ENCODE measurements around the gene C3orf80. TPM values are rescaled to one million over a fixed set of nuclear protein-coding genes. Genes with fewer than 3 reads are reported as not detected.

C3orf80 gene
- total RNA-seq (ENCODE audit: low replicate concordance) = 0.59 and 0.75 TPM in 2 replicates

DNA sequence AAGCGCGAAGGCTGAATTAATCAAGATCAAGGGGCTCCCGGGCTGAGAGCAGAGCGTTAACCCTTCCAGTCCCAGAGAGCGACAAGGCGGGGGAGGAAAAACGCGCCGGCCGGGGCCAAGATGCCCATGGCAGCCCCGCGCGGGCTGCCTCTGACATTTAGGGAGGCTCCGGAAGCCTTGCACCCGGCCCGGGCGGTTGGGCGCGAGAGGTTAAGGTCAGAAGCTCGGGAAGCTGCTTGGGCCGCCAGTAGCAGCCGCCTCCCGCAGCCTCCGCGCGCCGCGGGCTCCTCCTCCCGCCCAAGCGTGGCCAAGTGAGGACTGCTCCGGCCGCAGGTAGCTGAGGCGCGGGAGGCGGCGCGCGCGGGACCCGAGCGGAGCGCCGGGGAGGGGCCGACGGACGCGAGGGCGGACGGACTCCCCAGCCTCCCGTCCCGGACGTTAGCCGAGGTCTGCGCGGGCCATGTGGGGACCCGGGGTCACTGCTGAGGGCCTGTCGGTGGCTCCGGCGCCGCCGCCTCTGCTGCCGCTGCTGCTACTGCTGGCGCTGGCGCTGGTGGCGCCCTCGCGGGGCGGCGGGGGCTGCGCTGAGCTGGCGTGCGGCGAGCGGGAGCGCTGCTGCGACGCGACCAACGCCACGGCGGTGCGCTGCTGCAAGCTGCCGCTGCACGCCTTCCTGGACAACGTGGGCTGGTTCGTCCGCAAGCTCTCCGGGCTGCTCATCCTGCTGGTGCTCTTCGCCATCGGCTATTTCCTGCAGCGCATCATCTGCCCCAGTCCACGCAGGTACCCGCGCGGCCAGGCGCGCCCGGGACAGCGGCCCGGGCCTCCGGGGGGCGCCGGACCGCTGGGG, at the start of gene C3orf80:
Gene C3orf80, plus strand, starts transcription at position 247 of the 850 bp plus-strand sequence. Its CDS starts 214 bp downstream, at position 461.

Other genes with a start within 250 kb of the C3orf80 start
- 0.15 and 2.3 TPM in 2 replicates for gene IL12A, start 236.6 kb upstream of the C3orf80 start, total RNA-seq (ENCODE audit: low replicate concordance)
- 33.0 and 36.7 TPM in 2 replicates for gene IFT80, start 173.8 kb downstream of the C3orf80 start, total RNA-seq (ENCODE audit: low replicate concordance)
- gene SMC4, start 174.2 kb downstream of the C3orf80 start, total RNA-seq (ENCODE audit: low replicate concordance) = 16.3 and 36.2 TPM in 2 replicates
- 3.4 and 16.5 TPM in 2 replicates for gene TRIM59, start 224.4 kb downstream of the C3orf80 start, total RNA-seq (ENCODE audit: low replicate concordance)

All from smooth muscle cell of the coronary artery (primary cell).